ENCODE results near the gene HRAS. TPM values are rescaled to one million over a fixed set of nuclear protein-coding genes. Genes with fewer than 3 reads are reported as not detected.
A peak's percentile ranks its signal among the peaks of the same experiment; 100 is the strongest.

HRAS gene
- total and polyA plus RNA-seq, 2 donors (not counting 3 experiments of a cell fraction or from before 2014, with no cell fraction given), result 103 to 109 TPM

GRCh38 chr11:507727-508515 is 27.5 kb downstream of the HRAS start:
- H3K79me2 ChIP-seq (ENCODE audit: control insufficient read depth, insufficient read depth, low read length), result peaks cover 19% of the 10 kb centered on the region
- no peak for FAIRE-seq
- DNase-seq (ENCODE audit: low read depth, low spot score), result no peak
- no peak for TF ChIP-seq FOS (IDR thresholded peaks at IDR 0.05; ENCODE audit: borderline replicate concordance, insufficient read depth, low read length)
- no peak for TF ChIP-seq MYC (IDR thresholded peaks at IDR 0.05; ENCODE audit: low read depth, low read length)
- no peak for TF ChIP-seq GATA2 (IDR thresholded peaks at IDR 0.05; ENCODE audit: insufficient read depth, insufficient read length, low read depth, low read length)
- no peak for TF ChIP-seq MAX (IDR thresholded peaks at IDR 0.05; ENCODE audit: insufficient read depth, insufficient read length)
- no peak for TF ChIP-seq POLR2AphosphoS5 (IDR thresholded peaks at IDR 0.05; ENCODE audit: insufficient read depth, low read depth, low read length)
- TF ChIP-seq JUN (IDR thresholded peaks at IDR 0.05; ENCODE audit: borderline replicate concordance, insufficient read depth, insufficient read length, low read depth), result no peak
- no peak for TF ChIP-seq EZH2 (IDR thresholded peaks at IDR 0.05; ENCODE audit: borderline replicate concordance, low read depth, low read length, severe bottlenecking)
- TF ChIP-seq POLR2A (IDR thresholded peaks at IDR 0.05; ENCODE audit: low read depth, low read length), result no peak
- TF ChIP-seq CTCF (IDR thresholded peaks at IDR 0.05; ENCODE audit: extremely low read depth in 1 of 2, insufficient read depth in 1 of 2, low read depth in 1 of 2, low read length in 2 of 2), result no peak
- CTCF ChIA-PET, result interaction anchor here (0.9 to 1.4 kb wide), 3 partner anchors 10 to 101 kb away, joined by 3 to 6 read pairs (median 3); no protein-coding TSS in a partner anchor
- H2AFZ ChIP-seq (ENCODE audit: low read depth, low read length), result peak overlapping the region; percentile 34
- no TSS peak for BruUV-seq (replicated peaks)
- POLR2A ChIA-PET, result no interaction called here
- H3K9me1 ChIP-seq (replicated peaks; ENCODE audit: control insufficient read depth, extremely low read depth, insufficient read depth, low read length), result no peaks in the 10 kb centered on the region
- no peaks in the 10 kb centered on the region for H3K36me3 ChIP-seq (ENCODE audit: control insufficient read depth in 2 of 2, extremely low read depth in 1 of 2, insufficient read depth in 2 of 2, low read length in 2 of 2)
- H3K9ac ChIP-seq (replicated peaks; ENCODE audit: extremely low read depth, insufficient read depth, low read length), result peak overlapping the region; percentile 75
- peaks cover 24% of the 10 kb centered on the region for H3K4me1 ChIP-seq (ENCODE audit: control insufficient read depth, extremely low read depth, insufficient read depth, low read length)
- intact Hi-C loops (cut with micrococcal nuclease) (loop anchor here (1.0 to 2.0 kb wide), 4 partner anchors 10 to 271 kb away; partner anchors contain the start of genes PSMD13, PTDSS2, SIGIRR and SIRT3), dilution Hi-C loops (cut with MboI; ENCODE audit: extremely low pct_ligation_motif_present, low sequenced_read_pairs) (no loop called here)
- H3K27ac ChIP-seq (ENCODE audit: insufficient read depth, low read depth, low read length), result peak overlapping the region; percentile 41
- no peaks in the 10 kb centered on the region for H4K20me1 ChIP-seq (replicated peaks; ENCODE audit: control insufficient read depth, extremely low read depth, insufficient read depth, low read length)
- no peaks in the 10 kb centered on the region for H3K9me3 ChIP-seq (replicated peaks; ENCODE audit: control insufficient read depth, insufficient read depth, low read length)
- H3K4me2 ChIP-seq (ENCODE audit: insufficient read depth, low read length), result peak overlapping the region; percentile 66
- no peaks in the 10 kb centered on the region for H3K27me3 ChIP-seq (ENCODE audit: control insufficient read depth in 2 of 2, insufficient read depth in 2 of 2, low read length in 2 of 2)
- peak overlapping the region; percentile 45 to 81 (median 57) for H3K4me3 ChIP-seq (replicated peaks in 1 of 3; ENCODE audit: insufficient read depth in 1 of 3, low read depth in 1 of 3, low read length in 3 of 3)

Data from endothelial cell of umbilical vein (primary cell).